Activated T-helper 17 cell treated with anti-CD3 and anti-CD28 coated beads, Interleukin-2, amount 50 U/mL, for 72 hours (primary cell): ENCODE results near the gene TMEM190. TPM values are rescaled to one million over a fixed set of nuclear protein-coding genes. Genes with fewer than 3 reads are reported as not detected.

Experiments used
- ATAC-seq: fragments of 150-1000 bp; cut with Tn5 transposase; replicated peaks from 2 replicates; pipeline ENCODE4 v1.10.0; 2021; ENCODE audit warnings: mild to moderate bottlenecking, moderate library complexity
- H3K27ac Mint-ChIP-seq: one replicate; pipeline ENCODE4 v1.8.0; 2022; ENCODE audit warnings: mixed read lengths
- H3K27me3 Mint-ChIP-seq: one replicate; pipeline ENCODE4 v1.8.0; 2022; ENCODE audit warnings: mixed read lengths
- H3K36me3 Mint-ChIP-seq: one replicate; pipeline ENCODE4 v1.8.0; 2022; ENCODE audit warnings: low read depth, mild to moderate bottlenecking, mixed read lengths
- H3K4me1 Mint-ChIP-seq: one replicate; pipeline ENCODE4 v1.8.0; 2022; ENCODE audit warnings: mixed read lengths
- H3K4me3 Mint-ChIP-seq: one replicate; pipeline ENCODE4 v1.8.0; 2022; ENCODE audit warnings: mild to moderate bottlenecking, mixed read lengths
- H3K9me3 Mint-ChIP-seq: one replicate; pipeline ENCODE4 v1.8.0; 2022; ENCODE audit warnings: mixed read lengths
- total RNA-seq, 2 donors: library from RNA; stranded (reverse); gene quantifications; one replicate each; pipeline ENCODE4 v1.2.3, GENCODE V29; 2022

Gene TMEM190
- total RNA-seq, 2 donors from 2014 or later, result not detected

DNA sequence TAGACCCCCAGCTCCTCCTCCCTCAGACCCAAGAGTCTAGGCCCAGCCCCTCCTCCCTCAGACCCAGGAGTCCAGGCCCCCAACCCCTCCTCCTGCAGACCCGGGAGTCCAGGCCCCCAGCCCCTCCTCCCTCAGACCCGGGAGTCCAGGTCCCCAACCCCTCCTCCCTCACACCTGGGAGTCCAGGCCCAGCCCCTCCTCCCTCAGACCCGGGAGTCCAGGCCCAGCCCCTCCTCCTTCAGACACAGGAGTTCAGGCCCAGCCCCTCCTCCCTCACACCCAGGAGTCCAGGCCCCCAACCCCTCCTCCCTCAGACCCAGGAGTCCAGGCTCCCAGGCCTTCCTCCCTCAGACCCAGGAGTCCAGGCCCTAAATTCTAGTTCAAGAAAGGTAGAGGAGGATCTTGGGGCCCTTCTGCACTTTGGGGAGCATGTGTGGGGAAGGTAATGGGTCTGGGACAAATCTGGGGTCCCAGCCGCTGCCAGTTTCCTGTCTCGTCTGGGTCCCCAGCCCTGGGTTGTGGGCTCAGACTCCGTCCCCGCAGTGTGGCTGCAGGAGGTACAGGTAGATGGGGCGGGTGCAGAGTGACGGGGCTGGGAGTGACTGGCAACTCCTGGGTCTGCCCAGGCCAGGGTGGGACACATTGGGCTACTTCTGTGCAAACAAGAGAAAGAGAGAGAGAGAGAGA is 3.2 kb upstream of the TMEM190 start:
- H3K27ac Mint-ChIP-seq, result no peak overlapping the region
- H3K9me3 Mint-ChIP-seq, result no peaks in the 10 kb centered on the region
- peaks cover 6% of the 10 kb centered on the region for H3K36me3 Mint-ChIP-seq
- H3K4me1 Mint-ChIP-seq, result peaks cover 7% of the 10 kb centered on the region
- ATAC-seq, result no peak
- H3K27me3 Mint-ChIP-seq, result peaks cover 25% of the 10 kb centered on the region
- no peak overlapping the region for H3K4me3 Mint-ChIP-seq

DNA sequence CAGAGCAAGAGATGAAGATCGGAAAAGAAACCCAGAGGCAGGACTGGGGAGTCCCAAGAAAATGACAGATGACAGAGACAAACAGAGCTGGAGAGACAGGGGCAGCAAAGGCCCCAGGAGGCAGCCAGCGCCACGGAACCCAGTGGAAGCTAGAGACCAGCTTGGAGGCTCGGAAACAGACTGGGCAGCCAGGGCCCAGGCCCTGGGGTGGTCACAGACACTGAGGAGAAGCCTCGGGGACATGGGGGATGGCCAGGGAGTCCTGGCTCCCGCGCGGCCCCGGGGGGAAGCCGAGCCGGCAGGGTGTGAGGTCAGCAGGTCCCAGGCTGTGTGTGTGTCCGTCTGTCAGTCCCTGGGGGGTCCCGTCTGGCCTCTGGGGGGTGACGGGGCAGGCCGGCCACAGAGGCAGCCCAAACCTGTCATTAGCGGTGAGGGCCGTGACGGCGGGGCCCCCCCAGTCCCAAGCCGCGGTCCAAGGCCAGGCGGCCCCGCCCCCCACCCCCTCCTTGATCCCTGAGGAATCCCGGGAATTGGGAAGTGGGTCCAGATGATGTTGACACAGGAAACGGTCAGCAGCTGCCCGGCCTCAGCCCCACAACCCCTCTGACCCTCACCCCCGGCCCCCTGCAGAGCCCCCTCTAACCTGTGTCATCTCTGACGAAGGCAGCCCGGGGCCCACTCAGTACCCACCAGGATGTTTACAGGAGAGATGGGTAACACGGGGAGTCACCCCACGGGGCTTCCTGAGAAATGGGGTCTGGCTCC is 2.5 kb upstream of the TMEM190 start:
- Mint-ChIP-seq H3K9me3 (no peaks in the 10 kb centered on the region), H3K27ac (no peak overlapping the region), H3K4me1 (peaks cover 7% of the 10 kb centered on the region), H3K36me3 (peaks cover 6% of the 10 kb centered on the region), H3K27me3 (peaks cover 25% of the 10 kb centered on the region), H3K4me3 (no peak overlapping the region)
- no peak for ATAC-seq

DNA sequence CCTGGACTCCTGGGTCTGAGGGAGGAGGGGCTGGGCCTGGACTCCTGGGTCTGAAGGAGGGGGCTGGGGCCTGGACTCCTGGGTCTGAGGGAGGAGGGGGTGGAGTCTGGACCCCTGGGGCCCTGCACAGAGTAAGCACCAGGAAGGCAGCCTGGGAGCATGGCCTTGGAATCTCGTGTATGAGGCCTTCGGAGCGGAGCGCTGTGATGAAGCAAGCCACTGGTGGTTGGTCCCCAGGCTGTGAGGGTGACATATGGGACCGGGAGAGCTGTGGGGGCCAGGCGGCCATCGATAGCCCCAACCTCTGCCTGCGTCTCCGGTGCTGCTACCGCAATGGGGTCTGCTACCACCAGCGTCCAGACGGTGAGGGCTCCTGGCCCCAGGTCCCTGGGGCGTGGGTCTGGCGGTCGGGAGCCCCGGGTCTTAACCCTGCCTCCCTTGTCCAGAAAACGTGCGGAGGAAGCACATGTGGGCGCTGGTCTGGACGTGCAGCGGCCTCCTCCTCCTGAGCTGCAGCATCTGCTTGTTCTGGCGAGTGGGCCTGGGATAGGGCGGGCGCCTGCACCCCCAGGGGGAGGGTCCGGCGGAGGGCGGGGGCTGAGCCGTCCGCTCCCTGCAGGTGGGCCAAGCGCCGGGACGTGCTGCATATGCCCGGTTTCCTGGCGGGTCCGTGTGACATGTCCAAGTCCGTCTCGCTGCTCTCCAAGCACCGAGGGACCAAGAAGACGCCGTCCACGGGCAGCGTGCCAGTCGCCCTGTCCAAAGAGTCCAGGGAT is 918 bp downstream of the TMEM190 start:
- Mint-ChIP-seq H3K27ac (no peak overlapping the region), H3K9me3 (no peaks in the 10 kb centered on the region), H3K4me1 (peaks cover 12% of the 10 kb centered on the region), H3K4me3 (no peak overlapping the region), H3K27me3 (peaks cover 6% of the 10 kb centered on the region), H3K36me3 (no peaks in the 10 kb centered on the region)
- no peak for ATAC-seq

DNA sequence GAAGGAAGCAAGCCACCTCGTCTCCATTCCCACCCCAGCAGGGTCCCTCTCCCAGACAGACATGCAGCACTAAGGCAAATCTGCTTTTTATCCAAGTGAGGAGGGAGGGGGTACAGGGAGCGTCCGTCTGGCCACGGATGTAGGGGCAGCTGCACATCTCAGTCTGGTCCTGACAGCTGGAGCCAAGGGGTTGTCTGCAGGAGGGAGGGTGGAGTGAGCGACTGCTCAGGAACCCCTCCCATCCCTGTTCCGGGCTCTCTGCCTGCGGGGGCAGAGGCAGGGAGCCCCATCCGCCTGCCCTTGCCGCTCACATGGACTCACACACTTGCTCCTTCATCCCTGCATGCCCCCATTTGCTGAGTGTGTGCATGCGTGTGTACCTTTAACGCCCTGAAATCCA is 2.5 kb downstream of the TMEM190 start:
- Mint-ChIP-seq H3K4me1 (peaks cover 12% of the 10 kb centered on the region), H3K4me3 (no peak overlapping the region), H3K9me3 (no peaks in the 10 kb centered on the region), H3K27me3 (no peaks in the 10 kb centered on the region), H3K27ac (no peak overlapping the region), H3K36me3 (no peaks in the 10 kb centered on the region)
- no peak for ATAC-seq

DNA sequence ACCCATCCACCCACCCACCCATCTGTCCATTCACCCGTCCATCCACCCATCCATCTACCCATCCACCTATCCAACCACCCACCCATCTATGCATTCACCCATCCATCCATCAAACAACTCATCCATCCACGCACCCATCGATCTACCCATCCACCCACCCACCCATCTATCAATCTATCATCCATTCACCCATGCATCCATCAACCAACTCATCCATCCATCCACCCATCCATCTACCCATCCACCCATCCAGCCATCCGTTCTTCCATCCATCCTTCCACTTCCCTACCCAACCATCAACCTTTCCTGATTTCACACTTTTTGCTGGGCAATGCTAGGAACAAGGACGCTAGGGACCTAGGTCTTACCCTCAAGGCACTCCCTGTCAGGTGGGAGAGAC is 5.4 kb downstream of the TMEM190 start:
- ATAC-seq, result no peak
- Mint-ChIP-seq H3K36me3 (peaks cover 20% of the 10 kb centered on the region), H3K27ac (peak overlapping the region; percentile 34), H3K27me3 (no peaks in the 10 kb centered on the region), H3K4me3 (peak overlapping the region; percentile 86), H3K4me1 (peaks cover 17% of the 10 kb centered on the region), H3K9me3 (no peaks in the 10 kb centered on the region)

DNA sequence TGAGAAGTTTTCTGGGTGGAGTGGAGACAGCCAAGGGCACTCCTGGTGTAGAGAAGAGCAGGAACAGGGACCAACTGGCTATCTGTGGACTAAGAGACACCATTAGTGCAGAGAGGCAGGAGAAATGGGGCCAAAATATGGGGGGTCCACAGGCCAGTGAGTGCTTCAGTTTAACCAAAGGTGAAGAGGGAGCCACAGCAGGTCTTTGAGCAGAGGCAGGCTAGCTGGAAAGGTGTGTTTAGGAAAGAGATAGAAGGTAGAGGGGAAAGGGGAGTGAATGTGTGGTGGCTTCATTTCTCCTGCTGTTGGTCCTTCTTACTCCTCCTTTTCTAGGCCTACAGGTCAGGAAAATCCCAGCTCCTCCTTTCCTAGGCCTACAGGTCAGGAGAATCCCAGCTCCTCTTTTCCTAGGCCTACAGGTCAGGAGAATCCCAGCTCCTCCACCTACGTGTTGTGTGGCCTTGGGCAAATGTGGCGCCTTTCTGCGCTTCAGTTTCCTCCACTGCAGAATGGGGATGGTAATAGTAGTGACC is 6.0 kb downstream of the TMEM190 start:
- Mint-ChIP-seq H3K9me3 (no peaks in the 10 kb centered on the region), H3K4me1 (peaks cover 17% of the 10 kb centered on the region), H3K36me3 (peaks cover 25% of the 10 kb centered on the region), H3K27me3 (no peaks in the 10 kb centered on the region), H3K27ac (peak overlapping the region; percentile 34), H3K4me3 (peak overlapping the region; percentile 86)
- ATAC-seq, result no peak

DNA sequence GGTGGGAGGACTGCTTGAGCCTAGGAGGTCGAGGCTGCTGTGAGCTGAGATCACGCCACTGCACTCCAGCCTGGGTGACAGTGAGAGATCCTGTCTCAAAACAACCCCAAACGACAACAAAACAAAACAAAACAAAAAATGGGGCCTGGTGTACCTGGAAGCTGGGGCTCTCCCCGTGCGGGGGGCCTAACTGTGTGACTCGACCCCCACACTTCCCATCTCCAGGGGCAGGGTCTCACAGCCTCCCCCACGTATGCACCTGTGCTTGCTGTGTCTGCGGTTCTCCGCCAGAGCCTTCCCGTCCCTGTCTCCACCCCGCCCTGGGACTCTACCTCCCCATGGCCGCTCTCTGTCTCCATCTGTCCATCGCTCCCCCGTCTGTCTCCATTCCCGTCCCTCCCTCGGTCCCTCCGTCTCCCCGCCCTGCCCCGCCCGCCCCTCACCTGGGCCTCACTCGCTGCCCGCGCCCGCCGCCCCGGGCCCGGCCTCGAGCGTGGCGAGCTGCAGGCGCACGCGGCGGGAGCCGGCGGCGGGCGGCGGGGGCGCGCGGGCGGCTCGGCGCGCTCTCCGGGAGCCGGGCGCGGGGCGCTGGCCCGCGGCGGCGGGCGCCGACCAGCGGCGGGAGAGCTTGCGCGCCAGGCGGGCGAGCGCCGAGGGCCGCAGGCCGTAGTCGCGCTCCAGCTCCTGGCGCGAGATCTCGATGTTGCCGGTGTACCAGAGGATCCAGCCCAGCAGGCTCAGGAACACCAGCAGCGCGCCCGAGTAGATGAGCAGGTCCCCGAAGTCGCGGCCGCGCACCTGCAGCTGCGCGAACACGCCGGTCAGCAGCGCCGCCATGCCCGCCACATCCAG is 6.9 kb downstream of the TMEM190 start:
- Mint-ChIP-seq H3K4me3 (peak overlapping the region; percentile 86), H3K27ac (peak overlapping the region; percentile 34), H3K9me3 (no peaks in the 10 kb centered on the region), H3K4me1 (peaks cover 17% of the 10 kb centered on the region), H3K36me3 (peaks cover 35% of the 10 kb centered on the region), H3K27me3 (no peaks in the 10 kb centered on the region)
- peak; percentile 20 for ATAC-seq

DNA sequence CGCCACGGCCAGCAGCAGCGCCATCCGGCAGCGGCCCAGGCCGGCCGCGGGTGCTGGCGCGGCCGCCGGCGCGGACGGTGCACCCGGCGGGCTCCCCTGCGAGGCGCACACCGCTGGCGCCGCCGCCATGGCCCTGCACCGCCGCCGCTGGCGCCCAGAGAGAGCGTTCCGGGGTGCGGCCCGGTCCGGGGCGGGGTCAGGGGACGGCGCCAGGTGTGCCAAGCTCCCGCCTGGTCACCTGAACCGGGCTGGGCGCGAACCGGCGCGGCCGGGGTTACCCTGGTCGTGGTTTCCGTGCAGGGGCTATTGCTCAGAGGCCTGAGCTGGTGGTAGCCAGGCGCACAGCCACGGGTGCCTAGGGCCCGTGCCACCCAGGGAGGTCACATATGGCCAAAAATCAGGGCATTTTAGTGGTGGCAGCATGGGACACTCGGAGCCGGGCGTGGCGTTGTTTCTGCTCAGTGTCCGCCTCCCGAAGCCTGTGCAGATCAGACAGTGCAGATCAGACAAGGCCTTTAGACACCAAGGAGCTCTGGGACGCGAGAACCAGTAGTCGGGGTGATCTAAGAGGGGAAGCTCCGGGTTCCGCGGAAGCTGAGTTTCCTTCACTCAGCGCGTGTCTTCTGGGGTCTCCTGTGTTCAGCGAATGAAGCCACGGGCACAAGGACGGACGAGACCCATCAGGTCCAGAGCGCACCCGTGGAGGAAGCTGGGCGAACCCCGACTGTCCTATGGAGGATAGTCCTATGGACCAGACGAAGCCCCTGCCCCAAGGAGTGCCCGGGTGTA is 7.7 kb downstream of the TMEM190 start, which contains the start of gene TMEM238:
Gene TMEM238, minus strand, starts transcription at position 162 of the 789 bp plus-strand sequence. Its CDS starts 33 bp downstream, at position 129.
- Mint-ChIP-seq H3K4me1 (peaks cover 17% of the 10 kb centered on the region), H3K27me3 (no peaks in the 10 kb centered on the region), H3K36me3 (peaks cover 43% of the 10 kb centered on the region), H3K27ac (peak within 1 kb of the TSS; percentile 100), H3K4me3 (peak within 1 kb of the TSS; percentile 100), H3K9me3 (no peaks in the 10 kb centered on the region)
- ATAC-seq, result peak; percentile 11

DNA sequence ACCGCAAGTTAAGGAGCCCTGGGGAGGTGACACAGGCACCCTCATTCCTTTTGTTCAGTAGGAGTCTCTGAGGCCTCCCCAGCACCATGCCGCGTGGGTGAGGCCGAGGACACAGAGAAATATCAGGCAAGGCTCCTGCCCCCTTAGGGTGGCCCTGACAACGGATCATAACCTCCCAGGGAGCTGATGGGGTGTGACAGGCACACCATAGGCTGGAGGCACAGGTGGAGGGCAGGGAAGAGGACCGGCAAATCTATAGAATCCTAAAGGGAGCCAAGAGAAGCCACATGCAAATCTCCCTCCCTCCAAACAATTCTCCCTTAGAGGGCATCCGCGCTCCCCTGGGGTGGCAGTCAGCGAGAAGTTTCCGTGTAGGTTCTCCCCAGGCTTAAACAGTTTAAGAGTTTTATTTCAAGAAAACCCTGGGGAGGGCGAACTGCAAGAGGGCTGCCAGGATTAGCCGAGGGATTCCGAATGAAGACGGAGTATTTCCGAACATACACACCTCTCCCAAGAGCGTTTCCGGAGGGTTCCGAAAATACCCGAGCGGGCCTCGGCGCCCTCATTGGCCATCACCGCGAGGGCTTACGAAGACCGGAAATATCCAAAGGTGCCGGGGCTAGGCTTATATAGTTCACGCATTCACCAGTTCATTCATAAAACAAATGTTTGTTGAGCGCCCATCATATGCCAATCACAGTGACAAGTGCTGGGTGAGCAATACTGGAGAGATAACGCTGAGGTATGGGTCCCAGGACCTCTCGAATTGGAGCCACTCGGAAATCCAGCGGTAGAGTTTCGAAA is 8.5 kb downstream of the TMEM190 start:
- Mint-ChIP-seq H3K27ac (peak overlapping the region; percentile 100), H3K9me3 (no peaks in the 10 kb centered on the region), H3K4me1 (peaks cover 22% of the 10 kb centered on the region), H3K4me3 (peak overlapping the region; percentile 100), H3K36me3 (peaks cover 51% of the 10 kb centered on the region), H3K27me3 (no peaks in the 10 kb centered on the region)
- peak; percentile 86 for ATAC-seq

DNA sequence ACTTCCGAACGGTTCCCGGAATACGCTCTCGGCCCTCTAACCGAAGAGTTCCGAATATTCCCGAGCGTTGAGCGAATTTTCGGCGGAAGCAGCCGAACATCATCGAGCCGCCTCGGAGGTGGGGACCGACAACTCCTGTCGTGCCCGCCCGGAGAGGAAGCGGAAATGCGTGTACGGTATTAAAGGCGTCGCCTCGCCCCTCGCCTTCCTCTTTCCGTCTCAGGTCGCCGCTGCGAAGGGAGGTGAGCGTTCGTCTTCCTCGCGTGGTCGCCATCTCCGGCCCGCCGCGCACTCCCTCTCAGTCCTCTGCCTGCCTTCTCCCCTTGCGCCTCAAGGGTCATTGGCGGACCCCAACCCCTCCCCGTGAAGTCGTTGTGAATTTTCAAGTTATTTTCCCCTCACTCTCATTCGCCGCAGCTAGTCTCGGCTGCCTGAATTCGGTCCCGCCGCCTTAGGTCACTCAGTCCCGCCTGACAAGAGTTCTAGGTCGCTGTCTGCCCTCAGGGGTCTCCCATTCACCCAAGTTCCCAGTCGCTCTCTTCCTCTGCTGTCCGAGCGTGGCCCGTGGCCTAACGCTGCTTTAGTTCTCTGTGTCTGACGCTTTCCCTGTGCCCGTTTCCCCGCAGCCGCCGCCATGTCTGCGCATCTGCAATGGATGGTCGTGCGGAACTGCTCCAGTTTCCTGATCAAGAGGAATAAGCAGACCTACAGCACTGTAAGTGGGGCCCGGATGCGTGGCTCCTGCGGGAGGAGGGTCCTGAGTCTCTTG is 9.3 kb downstream of the TMEM190 start, which contains the start of gene RPL28:
Gene RPL28, plus strand, starts transcription at position 209 of the 769 bp plus-strand sequence. Its CDS starts 426 bp downstream, at position 635.
- H3K27ac Mint-ChIP-seq, result peak within 1 kb of the TSS; percentile 100
- H3K4me3 Mint-ChIP-seq, result peak within 1 kb of the TSS; percentile 100
- peaks cover 59% of the 10 kb centered on the region for H3K36me3 Mint-ChIP-seq

DNA sequence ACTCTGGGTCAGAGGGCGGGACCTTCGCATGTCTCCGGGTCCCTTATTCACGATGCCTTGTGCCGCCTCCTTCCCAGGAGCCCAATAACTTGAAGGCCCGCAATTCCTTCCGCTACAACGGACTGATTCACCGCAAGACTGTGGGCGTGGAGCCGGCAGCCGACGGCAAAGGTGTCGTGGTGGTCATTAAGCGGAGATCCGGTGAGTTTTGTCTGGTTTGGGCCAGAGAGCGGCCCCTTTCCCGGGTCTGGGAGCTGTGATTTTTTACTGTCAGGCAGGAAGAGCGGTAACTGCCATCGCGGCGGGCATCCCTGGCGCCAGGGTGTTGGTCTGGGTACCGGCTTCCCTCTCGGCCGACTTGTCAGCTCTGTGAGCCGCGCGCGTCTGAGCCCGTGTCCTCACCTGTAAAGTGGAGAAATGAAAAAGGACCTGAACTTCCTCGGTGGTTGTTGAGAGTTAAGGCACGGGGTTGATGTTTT is 9.9 kb downstream of the TMEM190 start:
- no peak for ATAC-seq
- Mint-ChIP-seq H3K4me3 (peak overlapping the region; percentile 100), H3K9me3 (no peaks in the 10 kb centered on the region), H3K27me3 (no peaks in the 10 kb centered on the region), H3K27ac (peak overlapping the region; percentile 100), H3K36me3 (peaks cover 65% of the 10 kb centered on the region), H3K4me1 (peaks cover 24% of the 10 kb centered on the region)

More for the DNA sequence above, 9.3 kb downstream of the TMEM190 start, which contains the start of gene RPL28:
- H3K4me1 Mint-ChIP-seq, result peaks cover 26% of the 10 kb centered on the region
- no peaks in the 10 kb centered on the region for H3K9me3 Mint-ChIP-seq
- H3K27me3 Mint-ChIP-seq, result no peaks in the 10 kb centered on the region
- ATAC-seq, result peak; percentile 81
